Right lobe of liver (tissue), 4 donors: ENCODE data around the gene EML6.

Source experiments
- POLR2A ChIP-seq: fragments of 450-650 bp; IDR thresholded peaks from one replicate; pipeline ENCODE4 v1.6.1; 2017; ENCODE audit warnings: antibody characterized with exemption, mild to moderate bottlenecking
- TF ChIP-seq, protein P1 (sequence below), 4 donors: fragments of 200-600 bp in 3 of 4; fragments of 450-650 bp in 1 of 4; IDR thresholded peaks; one replicate each; pipeline versions ENCODE4 v1.5.1 to v1.8.0; 2016 to 2022; ENCODE audit warnings: antibody characterized with exemption in 4 of 4, mild to moderate bottlenecking in 2 of 4
- donor health status: DM: no; HTN: no; CAD: no.
- donor health status: DM: no; HTN: no; CAD: no.
- donor health status: DM: no; HTN: yes; CAD: no.

DNA sequence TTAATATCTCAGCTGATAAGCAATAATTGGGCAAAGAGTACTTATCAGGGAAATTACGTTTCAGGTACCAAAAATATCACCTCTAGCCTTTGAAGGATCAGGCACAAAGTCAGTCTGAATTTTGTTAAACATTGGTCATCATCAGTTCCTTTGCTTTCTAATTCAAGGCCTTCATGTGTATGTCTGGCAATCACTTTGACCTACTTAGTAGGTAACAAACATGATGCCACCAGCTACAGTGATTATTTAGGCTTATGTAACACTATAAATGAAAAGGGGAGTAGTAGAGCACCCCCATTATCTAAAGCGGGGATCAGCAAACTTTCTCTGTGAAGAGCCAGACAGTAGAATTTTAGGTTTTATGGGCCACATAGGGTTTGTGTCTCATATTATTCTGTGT, 251.7 kb downstream of the EML6 start:
- TF ChIP-seq, protein P1, sequence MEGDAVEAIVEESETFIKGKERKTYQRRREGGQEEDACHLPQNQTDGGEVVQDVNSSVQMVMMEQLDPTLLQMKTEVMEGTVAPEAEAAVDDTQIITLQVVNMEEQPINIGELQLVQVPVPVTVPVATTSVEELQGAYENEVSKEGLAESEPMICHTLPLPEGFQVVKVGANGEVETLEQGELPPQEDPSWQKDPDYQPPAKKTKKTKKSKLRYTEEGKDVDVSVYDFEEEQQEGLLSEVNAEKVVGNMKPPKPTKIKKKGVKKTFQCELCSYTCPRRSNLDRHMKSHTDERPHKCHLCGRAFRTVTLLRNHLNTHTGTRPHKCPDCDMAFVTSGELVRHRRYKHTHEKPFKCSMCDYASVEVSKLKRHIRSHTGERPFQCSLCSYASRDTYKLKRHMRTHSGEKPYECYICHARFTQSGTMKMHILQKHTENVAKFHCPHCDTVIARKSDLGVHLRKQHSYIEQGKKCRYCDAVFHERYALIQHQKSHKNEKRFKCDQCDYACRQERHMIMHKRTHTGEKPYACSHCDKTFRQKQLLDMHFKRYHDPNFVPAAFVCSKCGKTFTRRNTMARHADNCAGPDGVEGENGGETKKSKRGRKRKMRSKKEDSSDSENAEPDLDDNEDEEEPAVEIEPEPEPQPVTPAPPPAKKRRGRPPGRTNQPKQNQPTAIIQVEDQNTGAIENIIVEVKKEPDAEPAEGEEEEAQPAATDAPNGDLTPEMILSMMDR (IDR thresholded peaks at IDR 0.05) = no peak
- TF ChIP-seq POLR2A = no peak
